ENCODE measurements around the gene KCNMA1. TPM values are rescaled to one million over a fixed set of nuclear protein-coding genes. Genes with fewer than 3 reads are reported as not detected.

KCNMA1 gene
- total RNA-seq, 1 donor from 2014 or later, result 15.8 TPM

- H3K27me3 ChIP-seq (ENCODE audit: control insufficient read depth, insufficient read depth, low read length), result no peaks in the 10 kb centered on the region
- no peak overlapping the region for H3K4me3 ChIP-seq (ENCODE audit: low read depth, low read length)
- TF ChIP-seq, protein P1, sequence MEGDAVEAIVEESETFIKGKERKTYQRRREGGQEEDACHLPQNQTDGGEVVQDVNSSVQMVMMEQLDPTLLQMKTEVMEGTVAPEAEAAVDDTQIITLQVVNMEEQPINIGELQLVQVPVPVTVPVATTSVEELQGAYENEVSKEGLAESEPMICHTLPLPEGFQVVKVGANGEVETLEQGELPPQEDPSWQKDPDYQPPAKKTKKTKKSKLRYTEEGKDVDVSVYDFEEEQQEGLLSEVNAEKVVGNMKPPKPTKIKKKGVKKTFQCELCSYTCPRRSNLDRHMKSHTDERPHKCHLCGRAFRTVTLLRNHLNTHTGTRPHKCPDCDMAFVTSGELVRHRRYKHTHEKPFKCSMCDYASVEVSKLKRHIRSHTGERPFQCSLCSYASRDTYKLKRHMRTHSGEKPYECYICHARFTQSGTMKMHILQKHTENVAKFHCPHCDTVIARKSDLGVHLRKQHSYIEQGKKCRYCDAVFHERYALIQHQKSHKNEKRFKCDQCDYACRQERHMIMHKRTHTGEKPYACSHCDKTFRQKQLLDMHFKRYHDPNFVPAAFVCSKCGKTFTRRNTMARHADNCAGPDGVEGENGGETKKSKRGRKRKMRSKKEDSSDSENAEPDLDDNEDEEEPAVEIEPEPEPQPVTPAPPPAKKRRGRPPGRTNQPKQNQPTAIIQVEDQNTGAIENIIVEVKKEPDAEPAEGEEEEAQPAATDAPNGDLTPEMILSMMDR (IDR thresholded peaks at IDR 0.05; ENCODE audit: insufficient read depth, low read length, severe bottlenecking), result no peak
- H3K36me3 ChIP-seq (ENCODE audit: control insufficient read depth, insufficient read depth, low read length), result no peaks in the 10 kb centered on the region
- DNase-seq (ENCODE audit: low read depth) (no peak), FAIRE-seq (no peak)
Measured at GRCh38 chr10:76995023-76995422, 642.6 kb downstream of the KCNMA1 start.

- no peak for DNase-seq (ENCODE audit: low read depth)
- Histone ChIP-seq H3K36me3 (ENCODE audit: control insufficient read depth, insufficient read depth, low read length) (no peaks in the 10 kb centered on the region), H3K27me3 (ENCODE audit: control insufficient read depth, insufficient read depth, low read length) (no peaks in the 10 kb centered on the region), H3K4me3 (ENCODE audit: low read depth, low read length) (no peak overlapping the region)
- TF ChIP-seq, protein P1 (IDR thresholded peaks at IDR 0.05; ENCODE audit: insufficient read depth, low read length, severe bottlenecking), result no peak
- no peak for FAIRE-seq
Measured at GRCh38 chr10:76993213-76993612, 644.4 kb downstream of the KCNMA1 start.

DNA sequence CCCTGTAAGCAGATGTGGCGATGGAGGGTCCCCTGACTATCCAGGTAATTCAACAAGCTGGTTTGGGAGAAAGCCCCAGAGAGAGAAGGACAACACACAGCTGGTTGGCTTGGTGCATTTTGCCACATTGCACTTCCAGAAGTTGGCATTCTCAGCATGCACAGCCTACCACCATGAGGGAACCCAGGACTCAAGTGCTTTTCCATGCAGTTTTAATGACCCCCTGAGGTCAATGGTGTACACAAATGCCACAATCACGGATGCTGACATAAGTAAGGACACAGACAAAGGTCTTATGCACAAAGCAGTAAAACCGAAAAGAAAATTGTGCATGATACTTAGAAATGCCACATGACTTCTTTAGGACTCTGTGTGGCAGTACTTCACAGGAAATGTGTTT lies 645.1 kb downstream of the KCNMA1 start:
- TF ChIP-seq, protein P1 (IDR thresholded peaks at IDR 0.05; ENCODE audit: insufficient read depth, low read length, severe bottlenecking), result no peak
- DNase-seq (ENCODE audit: low read depth) (no peak), FAIRE-seq (no peak)
- Histone ChIP-seq H3K4me3 (ENCODE audit: low read depth, low read length) (no peak overlapping the region), H3K27me3 (ENCODE audit: control insufficient read depth, insufficient read depth, low read length) (no peaks in the 10 kb centered on the region), H3K36me3 (ENCODE audit: control insufficient read depth, insufficient read depth, low read length) (no peaks in the 10 kb centered on the region)

- no peaks in the 10 kb centered on the region for H3K36me3 ChIP-seq (ENCODE audit: control insufficient read depth, insufficient read depth, low read length)
- DNase-seq (ENCODE audit: low read depth), result no peak
- no peak overlapping the region for H3K4me3 ChIP-seq (ENCODE audit: low read depth, low read length)
- no peak for FAIRE-seq
- TF ChIP-seq, protein P1 (IDR thresholded peaks at IDR 0.05; ENCODE audit: insufficient read depth, low read length, severe bottlenecking), result no peak
- no peaks in the 10 kb centered on the region for H3K27me3 ChIP-seq (ENCODE audit: control insufficient read depth, insufficient read depth, low read length)
Measured at GRCh38 chr10:76991621-76992020, 646.0 kb downstream of the KCNMA1 start.

- H3K4me3 ChIP-seq (ENCODE audit: low read depth, low read length), result no peak overlapping the region
- no peaks in the 10 kb centered on the region for H3K27me3 ChIP-seq (ENCODE audit: control insufficient read depth, insufficient read depth, low read length)
- DNase-seq (ENCODE audit: low read depth) (no peak), FAIRE-seq (no peak)
- TF ChIP-seq, protein P1 (IDR thresholded peaks at IDR 0.05; ENCODE audit: insufficient read depth, low read length, severe bottlenecking), result no peak
- no peaks in the 10 kb centered on the region for H3K36me3 ChIP-seq (ENCODE audit: control insufficient read depth, insufficient read depth, low read length)
Measured at GRCh38 chr10:76990561-76990960, 647.0 kb downstream of the KCNMA1 start.

Measured in bronchial epithelial cell (primary cell).